Measurements from ENCODE around the gene ZCCHC7. TPM values are rescaled to one million over a fixed set of nuclear protein-coding genes. Genes with fewer than 3 reads are reported as not detected.

Gene ZCCHC7
- polyA plus RNA-seq, 3 donors, result 8.7 to 12.9 (median 12.5) TPM

DNA sequence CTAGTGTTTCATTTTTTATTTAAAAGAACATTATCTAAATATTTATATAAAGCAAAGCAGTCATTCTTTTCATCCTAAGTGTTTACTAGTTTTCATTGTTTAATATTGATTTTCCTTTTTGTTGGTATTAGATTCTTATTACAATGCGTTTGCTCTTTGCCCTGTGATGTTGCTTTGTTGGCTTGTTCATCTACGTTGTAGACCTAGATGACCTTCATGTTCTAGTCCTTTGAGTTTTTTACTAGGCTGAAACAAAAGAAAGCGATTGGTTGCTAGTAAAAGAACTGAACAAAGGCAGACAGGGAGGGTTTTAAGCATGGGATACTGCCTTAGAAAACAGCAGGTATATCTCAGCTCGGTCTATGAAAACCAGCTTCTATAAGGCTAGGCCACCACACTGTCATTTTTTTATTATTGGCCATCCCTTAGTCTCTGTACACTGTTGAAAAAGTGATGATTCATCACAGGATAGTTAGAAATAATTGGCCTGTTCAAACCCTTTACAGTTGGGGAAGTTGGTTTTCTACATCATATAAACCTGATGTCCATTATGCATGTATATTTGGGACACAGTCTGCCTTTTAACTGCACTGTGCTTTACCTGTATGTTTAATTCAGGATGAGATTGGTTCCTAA, 119.0 kb downstream of the ZCCHC7 start:
- H3K4me2 ChIP-seq (replicated peaks; ENCODE audit: extremely low read depth, low read length, poor library complexity, severe bottlenecking), result no peak overlapping the region
- H3K27ac ChIP-seq (ENCODE audit: low read depth in 1 of 2, low read length in 2 of 2), result no peak overlapping the region
- no peak overlapping the region for H3K27ac Mint-ChIP-seq
- no peaks in the 10 kb centered on the region for H3K9me3 Mint-ChIP-seq
- H3K4me1 Mint-ChIP-seq, result no peaks in the 10 kb centered on the region
- 92% methylated on average over 2 of the region's 4 CpGs for WGBS (ENCODE audit: insufficient coverage)
- H3K79me2 ChIP-seq (ENCODE audit: insufficient read depth, low read length), result no peaks in the 10 kb centered on the region
- no peak overlapping the region for H2AFZ ChIP-seq (ENCODE audit: insufficient read depth, low read depth, low read length, poor library complexity, severe bottlenecking)
- TF ChIP-seq, protein P1, sequence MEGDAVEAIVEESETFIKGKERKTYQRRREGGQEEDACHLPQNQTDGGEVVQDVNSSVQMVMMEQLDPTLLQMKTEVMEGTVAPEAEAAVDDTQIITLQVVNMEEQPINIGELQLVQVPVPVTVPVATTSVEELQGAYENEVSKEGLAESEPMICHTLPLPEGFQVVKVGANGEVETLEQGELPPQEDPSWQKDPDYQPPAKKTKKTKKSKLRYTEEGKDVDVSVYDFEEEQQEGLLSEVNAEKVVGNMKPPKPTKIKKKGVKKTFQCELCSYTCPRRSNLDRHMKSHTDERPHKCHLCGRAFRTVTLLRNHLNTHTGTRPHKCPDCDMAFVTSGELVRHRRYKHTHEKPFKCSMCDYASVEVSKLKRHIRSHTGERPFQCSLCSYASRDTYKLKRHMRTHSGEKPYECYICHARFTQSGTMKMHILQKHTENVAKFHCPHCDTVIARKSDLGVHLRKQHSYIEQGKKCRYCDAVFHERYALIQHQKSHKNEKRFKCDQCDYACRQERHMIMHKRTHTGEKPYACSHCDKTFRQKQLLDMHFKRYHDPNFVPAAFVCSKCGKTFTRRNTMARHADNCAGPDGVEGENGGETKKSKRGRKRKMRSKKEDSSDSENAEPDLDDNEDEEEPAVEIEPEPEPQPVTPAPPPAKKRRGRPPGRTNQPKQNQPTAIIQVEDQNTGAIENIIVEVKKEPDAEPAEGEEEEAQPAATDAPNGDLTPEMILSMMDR (IDR thresholded peaks at IDR 0.05), result no peak
- no peak overlapping the region for H3K4me3 ChIP-seq (replicated peaks in 1 of 3; ENCODE audit: low read depth in 2 of 3, low read length in 3 of 3)
- H3K9ac ChIP-seq (ENCODE audit: insufficient read depth, low read length, poor library complexity, severe bottlenecking), result no peak overlapping the region
- no peaks in the 10 kb centered on the region for H3K9me3 ChIP-seq (replicated peaks in 1 of 2; ENCODE audit: control insufficient read depth in 1 of 2, insufficient read depth in 1 of 2, low read length in 2 of 2)
- H3K36me3 Mint-ChIP-seq, result peaks cover under 1 to 6% of the 10 kb centered on the region in 2 donors
- no peaks in the 10 kb centered on the region for H3K27me3 Mint-ChIP-seq (ENCODE audit: low read depth in 3 of 3)
- H3K4me3 Mint-ChIP-seq, result no peak overlapping the region
- intact Hi-C loops (cut with micrococcal nuclease), result no loop called here
- no peaks in the 10 kb centered on the region for H3K36me3 ChIP-seq (replicated peaks in 1 of 2; ENCODE audit: control insufficient read depth in 1 of 2, insufficient read depth in 2 of 2, low read length in 2 of 2)
- H3K4me1 ChIP-seq (ENCODE audit: control insufficient read depth in 1 of 2, insufficient read depth in 2 of 2, low read length in 2 of 2), result no peaks in the 10 kb centered on the region
- no peaks in the 10 kb centered on the region for H3K27me3 ChIP-seq (ENCODE audit: control insufficient read depth in 2 of 2, insufficient read depth in 2 of 2, low read length in 2 of 2)
- DNase-seq, result no peak
- H4K20me1 ChIP-seq (ENCODE audit: insufficient read depth, low read length), result no peaks in the 10 kb centered on the region

DNA sequence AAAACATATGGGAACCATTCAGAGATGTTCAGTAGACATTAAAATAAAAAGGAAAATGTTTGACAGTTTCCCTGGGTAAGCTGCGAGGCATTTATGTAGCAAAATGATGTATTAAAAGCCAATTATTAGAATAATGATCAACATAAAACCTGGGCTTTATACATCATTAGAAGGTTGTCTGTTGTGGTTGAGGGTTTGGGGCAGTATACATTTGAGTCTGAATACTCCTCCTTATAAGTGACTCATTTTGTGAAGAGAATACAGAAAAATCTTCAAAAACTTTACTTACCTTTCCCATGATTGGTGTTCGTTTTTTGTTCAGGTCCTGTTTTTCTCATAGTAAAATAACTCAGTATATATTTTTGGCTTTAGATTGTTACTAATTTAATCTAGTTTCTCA, 119.5 kb downstream of the ZCCHC7 start:
- Histone ChIP-seq H3K9ac (ENCODE audit: insufficient read depth, low read length, poor library complexity, severe bottlenecking) (no peak overlapping the region), H3K27me3 (ENCODE audit: control insufficient read depth in 2 of 2, insufficient read depth in 2 of 2, low read length in 2 of 2) (no peaks in the 10 kb centered on the region), H3K79me2 (ENCODE audit: insufficient read depth, low read length) (no peaks in the 10 kb centered on the region), H3K4me2 (replicated peaks; ENCODE audit: extremely low read depth, low read length, poor library complexity, severe bottlenecking) (no peak overlapping the region), H3K36me3 (replicated peaks in 1 of 2; ENCODE audit: control insufficient read depth in 1 of 2, insufficient read depth in 2 of 2, low read length in 2 of 2) (no peaks in the 10 kb centered on the region), H3K27ac (ENCODE audit: low read depth in 1 of 2, low read length in 2 of 2) (no peak overlapping the region), H3K9me3 (replicated peaks in 1 of 2; ENCODE audit: control insufficient read depth in 1 of 2, insufficient read depth in 1 of 2, low read length in 2 of 2) (no peaks in the 10 kb centered on the region), H4K20me1 (ENCODE audit: insufficient read depth, low read length) (no peaks in the 10 kb centered on the region), H3K4me1 (ENCODE audit: control insufficient read depth in 1 of 2, insufficient read depth in 2 of 2, low read length in 2 of 2) (no peaks in the 10 kb centered on the region), H2AFZ (ENCODE audit: insufficient read depth, low read depth, low read length, poor library complexity, severe bottlenecking) (no peak overlapping the region), H3K4me3 (replicated peaks in 1 of 3; ENCODE audit: low read depth in 2 of 3, low read length in 3 of 3) (no peak overlapping the region)
- TF ChIP-seq, protein P1 (IDR thresholded peaks at IDR 0.05), result no peak
- Mint-ChIP-seq H3K36me3 (peaks cover 0 to 6% of the 10 kb centered on the region in 2 donors), H3K4me3 (no peak overlapping the region), H3K9me3 (no peaks in the 10 kb centered on the region), H3K4me1 (no peaks in the 10 kb centered on the region), H3K27ac (no peak overlapping the region), H3K27me3 (ENCODE audit: low read depth in 3 of 3) (no peaks in the 10 kb centered on the region)
- no CpG with 5 or more reads among the region's 2 CpGs for WGBS (ENCODE audit: insufficient coverage)
- intact Hi-C loops (cut with micrococcal nuclease), result no loop called here
- no peak for DNase-seq
